ENCODE results near the gene TLE3.

- TF ChIP-seq CTCF (IDR thresholded peaks at IDR 0.05) (no peak), POLR2A (IDR thresholded peaks at IDR 0.05) (peak in 1 of 2 donors; percentile 32)
Measured at GRCh38 chr15:70101459-70102113, 3.9 kb upstream of the TLE3 start.
